K562 (cell line): ENCODE data around the gene VRK2. TPM values are rescaled to one million over a fixed set of nuclear protein-coding genes. Genes with fewer than 3 reads are reported as not detected.

ENCODE experiments used
- ATAC-seq: fragments of 200-7000 bp; cut with Tn5 transposase; 3 replicates; pipeline ENCODE4 v1.9.1; 2020; ENCODE audit warnings: moderate library complexity
- BruUV-seq: library from RNA; stranded (reverse); fragments of 400-500 nt; replicated peaks from 2 replicates; lab custom pipeline; 2021; lab: Mats Ljungman, UMichigan
- CTCF ChIA-PET: fragments of 300-600 bp; formaldehyde crosslinking; extraction: SDS; loops from one replicate; lab custom pipeline; 2021; ENCODE audit warnings: low intra/inter-chr PET ratio; lab: Yijun Ruan, JAX
- POLR2A ChIA-PET: fragments of 300-600, 350-650 bp; sonication (Branson Sonifier 250); formaldehyde crosslinking; extraction: SDS; loops from one replicate; lab custom pipeline; 2021; ENCODE audit warnings: antibody characterized with exemption, inconsistent platforms; lab: Yijun Ruan, JAX
- DNase-seq, 4 experiments: peaks; one replicate each; pipeline versions ENCODE4 v3.0.0 to v3.0.0-alpha.2; 2011 to 2018; ENCODE audit warnings: low spot score in 3 of 4, mixed read lengths in 3 of 4; ENCODE audit errors: extremely low read depth in 1 of 4
- FAIRE-seq: peaks from 2 replicates; lab custom pipeline; 2011; peaks lifted over from hg19 to GRCh38; lab: Jason Lieb, UNC
- H2AFZ ChIP-seq: 2 replicates; pipeline ENCODE4 v1.6.0; 2011; ENCODE audit warnings: low read depth, low read length, control low read depth, inconsistent platforms
- H3K27ac ChIP-seq: fragments of 200-600 bp; 3 replicates; pipeline ENCODE4 v1.8.0; 2011; ENCODE audit warnings: low read depth, mild to moderate bottlenecking, control low read depth, inconsistent platforms, low read length, moderate library complexity, mixed read lengths; ENCODE audit errors: extremely low read depth
- H3K27me3 ChIP-seq, 2 experiments: fragments of 300-600 bp in 1 of 2; 2 replicates in 1 of 2; 3 replicates in 1 of 2; pipeline versions ENCODE4 v1.6.0 to v1.8.0; 2011; ENCODE audit warnings: inconsistent platforms in 2 of 2, low read length in 2 of 2, mild to moderate bottlenecking in 1 of 2, mixed read lengths in 1 of 2, moderate library complexity in 1 of 2; ENCODE audit not compliant: control insufficient read depth in 2 of 2, insufficient read depth in 2 of 2
- H3K36me3 ChIP-seq: fragments of 300-600 bp; 3 replicates; pipeline ENCODE4 v1.8.0; 2011; ENCODE audit warnings: mild to moderate bottlenecking, low read length, inconsistent platforms; ENCODE audit not compliant: control insufficient read depth, insufficient read depth
- H3K4me1 ChIP-seq, 2 experiments: fragments of 200-600 bp in 1 of 2; replicated peaks in 1 of 2; 2 replicates in 1 of 2; 3 replicates in 1 of 2; pipeline versions ENCODE4 v1.5.1 to v1.8.0; 2011; ENCODE audit warnings: inconsistent platforms in 2 of 2, low read length in 2 of 2, mild to moderate bottlenecking in 1 of 2, mixed read lengths in 1 of 2, moderate library complexity in 1 of 2; ENCODE audit not compliant: control insufficient read depth in 2 of 2, insufficient read depth in 2 of 2
- H3K4me2 ChIP-seq: 2 replicates; pipeline ENCODE4 v1.6.1; 2011; ENCODE audit warnings: low read length, control low read depth, inconsistent platforms, mixed read lengths; ENCODE audit not compliant: insufficient read depth
- H3K4me3 ChIP-seq: fragments of 200-600 bp; sonication (generic), shearing (Covaris generic); 2 replicates; pipeline ENCODE4 v1.5.1; 2016; ENCODE audit warnings: control low read depth, inconsistent platforms
- H3K79me2 ChIP-seq: fragments of 200-600 bp; 3 replicates; pipeline ENCODE4 v1.8.0; 2011; ENCODE audit warnings: low read length, inconsistent platforms; ENCODE audit not compliant: control insufficient read depth, insufficient read depth
- H3K9ac ChIP-seq, 2 experiments: 2 replicates each; pipeline versions ENCODE4 v1.6.0 to v1.6.1; 2011; ENCODE audit warnings: low read depth in 2 of 2, low read length in 2 of 2, control low read depth in 1 of 2, inconsistent platforms in 1 of 2, mild to moderate bottlenecking in 1 of 2, mixed read lengths in 1 of 2; ENCODE audit not compliant: insufficient read depth in 1 of 2
- H3K9me1 ChIP-seq: one replicate; pipeline ENCODE4 v1.6.0; 2011; ENCODE audit warnings: inconsistent platforms, mild to moderate bottlenecking, low read length, moderate library complexity; ENCODE audit not compliant: control insufficient read depth, insufficient read depth
- H3K9me3 ChIP-seq: replicated peaks from 2 replicates; pipeline ENCODE4 v1.5.1; 2011; ENCODE audit warnings: low read depth, low read length, inconsistent platforms; ENCODE audit not compliant: control insufficient read depth, insufficient read depth
- H4K20me1 ChIP-seq: replicated peaks from 2 replicates; pipeline ENCODE4 v1.6.1; 2011; ENCODE audit warnings: low read length, inconsistent platforms, mixed read lengths; ENCODE audit not compliant: control insufficient read depth, insufficient read depth
- BRD9 ChIP-seq: fragments of 450-650 bp; IDR thresholded peaks from 2 replicates; pipeline ENCODE4 v1.6.1; 2018; ENCODE audit warnings: low read depth; ENCODE audit not compliant: partially characterized antibody
- HSF4 ChIP-seq: fragments of 250-450 bp; sonication (Bioruptor Pico); IDR thresholded peaks from 2 replicates; pipeline ENCODE4 v2.1.2; 2022; ENCODE audit warnings: mild to moderate bottlenecking, moderate library complexity, borderline replicate concordance
- RBBP5 ChIP-seq: fragments of 200-600 bp; sonication (generic); IDR thresholded peaks from 2 replicates; pipeline ENCODE4 v1.6.1; 2012; ENCODE audit warnings: borderline replicate concordance, mild to moderate bottlenecking, low read length, control low read depth, inconsistent platforms; ENCODE audit not compliant: insufficient read depth, poor library complexity, severe bottlenecking
- RFX1 ChIP-seq: fragments of 450-650 bp; IDR thresholded peaks from 2 replicates; pipeline ENCODE4 v1.6.1; 2016; ENCODE audit warnings: mild to moderate bottlenecking, moderate library complexity
- TCF7L2 ChIP-seq: fragments of 150-350 bp; IDR thresholded peaks from 2 replicates; pipeline ENCODE4 v1.6.1; 2016; ENCODE audit warnings: low read depth, mild to moderate bottlenecking, low read length, moderate library complexity
- XRCC3 ChIP-seq: fragments of 450-650 bp; IDR thresholded peaks from 2 replicates; pipeline ENCODE4 v1.6.1; 2017; ENCODE audit warnings: mild to moderate bottlenecking, moderate library complexity
- ZBTB1 ChIP-seq: sonication (generic); formaldehyde crosslinking; IDR thresholded peaks from 2 replicates; pipeline ENCODE4 v1.8.1; 2023; ENCODE audit warnings: missing genetic modification reagents, low read depth, mild to moderate bottlenecking, borderline replicate concordance
- ZFP30 ChIP-seq: fragments of 250-450 bp; sonication (Bioruptor Pico); IDR thresholded peaks from 2 replicates; pipeline ENCODE4 v1.8.0; 2022; ENCODE audit warnings: moderate library complexity, mild to moderate bottlenecking, inconsistent platforms, borderline replicate concordance
- ZNF639 ChIP-seq, 2 experiments: fragments of 200-800 bp in 1 of 2; sonication (Bioruptor generic) in 1 of 2; sonication (generic) in 1 of 2; formaldehyde crosslinking in 1 of 2; IDR thresholded peaks in 1 of 2; conservative IDR thresholded peaks in 1 of 2; 2 replicates each; pipeline versions ENCODE4 v1.5.0 to v1.6.1; 2016 to 2020; ENCODE audit warnings: missing compliant biosample characterization in 1 of 2, missing genetic modification characterization in 1 of 2, missing genetic modification reagents in 1 of 2
- in situ Hi-C: fragments of 300-500 bp; cut with MboI; formaldehyde crosslinking; loops from 4 replicates; pipeline ENCODE4 v1.15.0; 2018; ENCODE audit warnings: inconsistent platforms, mixed read lengths
- intact Hi-C: fragments of 100-400 bp; cut with micrococcal nuclease; formaldehyde crosslinking; loops from 2 replicates; pipeline ENCODE4 v1.14.2; 2022
- polyA plus RNA-seq, 8 experiments: library from polyadenylated mRNA; depleted of rRNA in 4 of 8; stranded (reverse) in 5 of 8; unstranded in 3 of 8; fragments of >200 nt; fragmentation: Nextera tagmentation in 2 of 8; fragmentation: Illumina TruSeq in 1 of 8; extraction: Ambion mirVana in 2 of 8; extraction: Trizol in 1 of 8; gene quantifications; 2 replicates each; pipeline versions ENCODE4 v1.2.1 to v1.2.3, GENCODE V29; 2011 to 2014; ENCODE audit warnings: inconsistent platforms in 1 of 8, missing spikeins in 1 of 8
- total RNA-seq, 7 experiments: library from RNA; depleted of rRNA in 6 of 7; stranded (reverse); fragments of >200 nt in 6 of 7; fragmentation: Illumina TruSeq in 2 of 7; extraction: Trizol in 2 of 7; gene quantifications; 2 replicates each; pipeline versions ENCODE4 v1.2.1 to v1.2.3, GENCODE V29; 2011 to 2021; ENCODE audit warnings: low replicate concordance in 1 of 7
- TF ChIP-seq, protein P1 (sequence below): fragments of 250-450 bp; sonication (Bioruptor Pico); IDR thresholded peaks from 2 replicates; pipeline ENCODE4 v1.5.0; 2021; ENCODE audit warnings: mild to moderate bottlenecking, moderate library complexity
- TF ChIP-seq, protein P2 (sequence below): sonication (generic); formaldehyde crosslinking; IDR thresholded peaks from 2 replicates; pipeline ENCODE4 v1.8.1; 2023; ENCODE audit warnings: mild to moderate bottlenecking, missing genetic modification reagents
- TF ChIP-seq, protein P3 (sequence below): fragments of 250-450 bp; sonication (Bioruptor Pico); IDR thresholded peaks from 2 replicates; pipeline ENCODE4 v1.5.0; 2021

Gene VRK2
- total and polyA plus RNA-seq, 9 of the 15 experiments (the other 6 are each of a cell fraction or from before 2014, with no cell fraction given), result 22.6 to 49.2 (median 36.2) TPM

- Histone ChIP-seq H3K4me1 (no peaks in the 10 kb centered on the region), H3K36me3 (peaks cover 20% of the 10 kb centered on the region; the same call in 2 of the 3 replicates), H3K27me3 (no peaks in the 10 kb centered on the region), H3K4me2 (no peak overlapping the region), H3K9me3 (no peaks in the 10 kb centered on the region), H3K9ac (no peak overlapping the region), H2AFZ (no peak overlapping the region), H4K20me1 (no peaks in the 10 kb centered on the region), H3K9me1 (no peaks in the 10 kb centered on the region), H3K27ac (no peak overlapping the region), H3K4me3 (no peak overlapping the region), H3K79me2 (no peaks in the 10 kb centered on the region)
- ATAC-seq, result no peak
- intact Hi-C loops, result loop anchor here (5.0 kb wide), 2 partner anchors 226 to 314 kb away; no protein-coding TSS in a partner anchor
- in situ Hi-C loops, result no loop called here
- DNase-seq, result no peak
- TF ChIP-seq, protein P1, sequence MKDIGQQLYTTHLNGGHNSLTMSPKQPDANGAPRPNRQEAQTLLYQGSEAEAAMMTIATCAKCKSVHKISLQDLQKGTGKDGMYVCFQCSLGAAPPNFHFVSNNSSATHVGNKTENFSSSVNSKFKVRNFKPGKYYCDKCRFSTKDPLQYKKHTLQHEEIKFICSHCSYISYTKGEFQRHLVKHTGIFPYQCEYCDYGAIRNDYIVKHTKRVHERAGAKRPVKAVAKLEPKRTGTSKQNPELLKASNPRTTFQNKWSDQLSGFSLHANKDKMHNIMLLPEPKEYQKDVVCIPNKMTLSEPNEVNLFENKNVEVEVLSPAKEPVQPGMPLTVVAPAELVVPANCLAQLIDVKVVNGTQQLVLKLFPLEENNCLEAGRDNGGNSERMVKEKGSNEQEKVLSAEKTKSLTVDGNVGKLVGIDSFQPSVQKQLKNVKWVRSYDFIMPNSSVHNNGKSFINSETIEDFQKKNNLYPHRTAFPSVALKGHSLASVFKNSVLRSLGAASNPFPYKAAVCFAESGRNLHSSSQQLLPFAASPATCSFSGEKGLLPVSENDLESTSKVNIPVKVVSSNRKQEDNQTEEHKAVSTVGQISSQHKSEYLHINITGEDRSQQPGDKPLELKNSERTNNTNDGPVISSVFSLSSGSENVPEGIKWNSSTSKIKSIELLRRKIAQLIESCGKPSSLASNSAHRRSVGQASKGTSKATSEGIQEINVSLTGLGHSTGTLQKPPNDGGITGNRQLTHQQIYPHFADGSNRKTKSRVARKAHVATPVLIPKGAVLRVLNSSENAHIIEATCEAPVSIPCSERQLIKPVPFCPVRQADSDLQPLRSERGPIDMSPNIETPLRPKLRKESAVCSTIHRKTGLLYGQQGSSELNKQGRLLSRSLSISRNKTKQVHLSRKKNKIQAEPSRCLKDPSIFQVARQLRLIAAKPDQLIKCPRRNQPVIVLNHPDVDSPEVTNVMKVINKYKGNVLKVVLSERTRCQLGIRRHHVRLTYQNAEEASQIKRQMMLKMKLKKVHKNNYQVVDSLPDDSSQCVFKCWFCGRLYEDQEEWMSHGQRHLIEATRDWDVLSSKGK (CRISPR knock-in tag), result no peak
- TF ChIP-seq XRCC3, result no peak
- TF ChIP-seq, protein P2, sequence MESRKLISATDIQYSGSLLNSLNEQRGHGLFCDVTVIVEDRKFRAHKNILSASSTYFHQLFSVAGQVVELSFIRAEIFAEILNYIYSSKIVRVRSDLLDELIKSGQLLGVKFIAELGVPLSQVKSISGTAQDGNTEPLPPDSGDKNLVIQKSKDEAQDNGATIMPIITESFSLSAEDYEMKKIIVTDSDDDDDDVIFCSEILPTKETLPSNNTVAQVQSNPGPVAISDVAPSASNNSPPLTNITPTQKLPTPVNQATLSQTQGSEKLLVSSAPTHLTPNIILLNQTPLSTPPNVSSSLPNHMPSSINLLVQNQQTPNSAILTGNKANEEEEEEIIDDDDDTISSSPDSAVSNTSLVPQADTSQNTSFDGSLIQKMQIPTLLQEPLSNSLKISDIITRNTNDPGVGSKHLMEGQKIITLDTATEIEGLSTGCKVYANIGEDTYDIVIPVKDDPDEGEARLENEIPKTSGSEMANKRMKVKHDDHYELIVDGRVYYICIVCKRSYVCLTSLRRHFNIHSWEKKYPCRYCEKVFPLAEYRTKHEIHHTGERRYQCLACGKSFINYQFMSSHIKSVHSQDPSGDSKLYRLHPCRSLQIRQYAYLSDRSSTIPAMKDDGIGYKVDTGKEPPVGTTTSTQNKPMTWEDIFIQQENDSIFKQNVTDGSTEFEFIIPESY (CRISPR knock-in tag), result no peak
- no peak for TF ChIP-seq BRD9
- no peak for TF ChIP-seq ZBTB1 (CRISPR knock-in tag)
- TF ChIP-seq ZFP30 (CRISPR knock-in tag), result no peak
- no peak for TF ChIP-seq HSF4 (CRISPR knock-in tag)
- TF ChIP-seq, protein P3, sequence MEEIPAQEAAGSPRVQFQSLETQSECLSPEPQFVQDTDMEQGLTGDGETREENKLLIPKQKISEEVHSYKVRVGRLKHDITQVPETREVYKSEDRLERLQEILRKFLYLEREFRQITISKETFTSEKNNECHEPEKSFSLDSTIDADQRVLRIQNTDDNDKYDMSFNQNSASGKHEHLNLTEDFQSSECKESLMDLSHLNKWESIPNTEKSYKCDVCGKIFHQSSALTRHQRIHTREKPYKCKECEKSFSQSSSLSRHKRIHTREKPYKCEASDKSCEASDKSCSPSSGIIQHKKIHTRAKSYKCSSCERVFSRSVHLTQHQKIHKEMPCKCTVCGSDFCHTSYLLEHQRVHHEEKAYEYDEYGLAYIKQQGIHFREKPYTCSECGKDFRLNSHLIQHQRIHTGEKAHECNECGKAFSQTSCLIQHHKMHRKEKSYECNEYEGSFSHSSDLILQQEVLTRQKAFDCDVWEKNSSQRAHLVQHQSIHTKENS (CRISPR knock-in tag), result no peak
- TF ChIP-seq RFX1, result no peak
- TF ChIP-seq ZNF639 (CRISPR knock-in tag; conservative IDR thresholded peaks at IDR 0.05 in 1 of 2, IDR thresholded peaks at IDR 0.05 in 1 of 2), result no peak
- no peak for TF ChIP-seq RBBP5
- no peak for TF ChIP-seq TCF7L2
- BruUV-seq, result no TSS peak
- POLR2A ChIA-PET, result no interaction called here
- CTCF ChIA-PET, result no interaction called here
- FAIRE-seq, result no peak
Measured at GRCh38 chr2:58133395-58133794, 86.8 kb downstream of the VRK2 start.
